GM12892 (cell line): ENCODE measurements around the gene HOXC9.

Experiments used
- POLR2A ChIP-seq: IDR thresholded peaks from 2 replicates; pipeline ENCODE4 v1.6.1; 2011; ENCODE audit warnings: low read depth, low read length, control low read depth
- POLR2AphosphoS5 ChIP-seq: IDR thresholded peaks from 2 replicates; pipeline ENCODE4 v1.6.1; 2011; ENCODE audit warnings: low read depth, low read length, control low read depth
- TAF1 ChIP-seq: IDR thresholded peaks from 2 replicates; pipeline ENCODE4 v1.6.1; 2011; ENCODE audit warnings: low read depth, mild to moderate bottlenecking, control low read depth, low read length, borderline replicate concordance

- TF ChIP-seq TAF1 = no peak
- TF ChIP-seq POLR2AphosphoS5 = no peak
- no peak for TF ChIP-seq POLR2A
Measured at GRCh38 chr12:54010053-54010971, 10.4 kb downstream of the HOXC9 start.
